GM20000 (cell line): ENCODE measurements around the gene FMO2.
"Not testable (repeated sequence)": the region's sequence is repeated elsewhere in the genome, so short reads cannot be mapped to it uniquely, and the experiment has no call there.

Experiments
- DNase-seq: peaks from one replicate; pipeline ENCODE4 v3.0.0; 2012; ENCODE audit warnings: low spot score
- TF ChIP-seq, protein P1 (sequence below): IDR thresholded peaks from 2 replicates; pipeline ENCODE4 v1.5.1; 2012; ENCODE audit warnings: mild to moderate bottlenecking, control low read depth; ENCODE audit errors: extremely low read depth, missing control alignments

FMO2 gene

DNA sequence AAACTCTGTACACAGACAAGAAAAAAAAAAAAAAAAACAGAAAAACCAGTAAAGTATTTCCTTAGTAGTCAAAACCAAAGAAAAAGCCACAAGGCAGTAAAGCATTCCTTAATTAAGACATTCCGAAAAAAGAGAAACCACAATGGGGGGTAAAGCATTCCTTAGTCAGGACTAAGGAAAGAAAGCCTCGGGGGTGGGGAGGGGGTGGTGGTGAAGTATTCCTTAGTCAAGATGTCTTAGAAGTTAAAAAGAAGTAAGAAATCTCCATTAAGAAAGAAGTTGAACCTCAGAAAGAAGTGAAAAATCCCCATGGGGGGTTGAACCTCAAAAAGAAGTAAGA, 35.0 kb downstream of the FMO2 start:
- TF ChIP-seq, protein P1, sequence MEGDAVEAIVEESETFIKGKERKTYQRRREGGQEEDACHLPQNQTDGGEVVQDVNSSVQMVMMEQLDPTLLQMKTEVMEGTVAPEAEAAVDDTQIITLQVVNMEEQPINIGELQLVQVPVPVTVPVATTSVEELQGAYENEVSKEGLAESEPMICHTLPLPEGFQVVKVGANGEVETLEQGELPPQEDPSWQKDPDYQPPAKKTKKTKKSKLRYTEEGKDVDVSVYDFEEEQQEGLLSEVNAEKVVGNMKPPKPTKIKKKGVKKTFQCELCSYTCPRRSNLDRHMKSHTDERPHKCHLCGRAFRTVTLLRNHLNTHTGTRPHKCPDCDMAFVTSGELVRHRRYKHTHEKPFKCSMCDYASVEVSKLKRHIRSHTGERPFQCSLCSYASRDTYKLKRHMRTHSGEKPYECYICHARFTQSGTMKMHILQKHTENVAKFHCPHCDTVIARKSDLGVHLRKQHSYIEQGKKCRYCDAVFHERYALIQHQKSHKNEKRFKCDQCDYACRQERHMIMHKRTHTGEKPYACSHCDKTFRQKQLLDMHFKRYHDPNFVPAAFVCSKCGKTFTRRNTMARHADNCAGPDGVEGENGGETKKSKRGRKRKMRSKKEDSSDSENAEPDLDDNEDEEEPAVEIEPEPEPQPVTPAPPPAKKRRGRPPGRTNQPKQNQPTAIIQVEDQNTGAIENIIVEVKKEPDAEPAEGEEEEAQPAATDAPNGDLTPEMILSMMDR: no peak
- DNase-seq: no peak

- no peak for DNase-seq
- TF ChIP-seq, protein P1: no peak
Measured at GRCh38 chr1:171220581-171221054, 35.5 kb downstream of the FMO2 start.

GRCh38 chr1:171221665-171222591, 36.8 kb downstream of the FMO2 start:
- TF ChIP-seq, protein P1: no peak
- DNase-seq: no peak

DNA sequence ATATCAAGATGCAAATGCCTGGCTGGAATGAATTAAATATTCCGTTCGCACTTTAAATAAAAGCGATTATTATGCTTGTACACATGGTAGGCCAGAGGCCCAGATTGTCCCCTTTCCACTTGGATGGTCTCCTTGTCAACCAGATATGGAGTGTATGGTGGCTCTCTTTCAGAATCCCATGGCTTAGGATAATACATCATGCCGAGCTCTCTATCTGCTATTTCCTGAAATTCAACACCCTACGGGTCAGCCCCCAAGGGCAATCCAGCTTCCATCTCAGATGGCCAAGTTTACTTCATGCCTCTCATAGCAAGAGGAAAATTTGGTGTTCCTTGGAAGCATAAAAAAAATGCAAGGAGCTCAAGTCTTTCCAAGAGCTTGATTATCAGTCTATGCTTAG, 37.8 kb downstream of the FMO2 start:
- TF ChIP-seq, protein P1: no peak
- DNase-seq: no peak

GRCh38 chr1:171224257-171224656, 39.2 kb downstream of the FMO2 start:
- not testable (repeated sequence) for DNase-seq

DNA sequence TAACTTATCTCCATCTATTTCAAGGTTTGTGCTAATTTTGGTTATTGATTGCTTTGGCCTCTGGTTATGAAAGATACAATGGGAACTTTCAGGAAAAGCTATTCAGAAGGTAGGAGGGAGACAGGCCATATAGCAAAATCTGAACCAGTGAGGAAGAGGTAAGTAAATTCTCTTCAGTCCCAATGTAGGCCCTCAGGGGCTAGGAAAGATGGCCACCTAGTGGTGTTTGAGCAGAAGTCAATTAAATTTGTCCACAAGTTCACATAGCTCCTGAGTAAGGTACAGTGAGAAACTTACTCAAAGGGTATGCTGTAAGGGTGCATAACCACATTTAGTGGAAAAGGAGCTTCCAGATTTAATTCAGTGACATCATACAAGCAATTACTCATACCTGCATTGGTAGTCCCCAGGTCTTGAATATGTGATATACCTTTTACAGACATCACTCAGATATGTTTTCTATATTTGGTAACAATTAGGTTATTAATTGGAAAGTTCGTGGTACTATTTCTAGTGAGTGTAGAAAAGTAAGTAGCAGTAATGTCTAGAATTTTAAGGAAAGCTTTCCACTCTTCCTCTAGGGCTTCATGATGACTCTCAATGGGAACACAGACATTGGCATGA, 41.8 kb downstream of the FMO2 start:
- peak; percentile 45 for DNase-seq
- TF ChIP-seq, protein P1: peak; percentile 32

- TF ChIP-seq, protein P1: no peak
- DNase-seq: no peak
Measured at GRCh38 chr1:171231326-171231725, 46.2 kb downstream of the FMO2 start.
